Inferior parietal cortex (tissue), 1 donor: Measurements from ENCODE around the gene RESP18.

ENCODE experiments used
- DNase-seq: peaks from one replicate; pipeline ENCODE4 v3.0.0-alpha.2; 2016; ENCODE audit errors: extremely low spot score

The RESP18 gene

DNA sequence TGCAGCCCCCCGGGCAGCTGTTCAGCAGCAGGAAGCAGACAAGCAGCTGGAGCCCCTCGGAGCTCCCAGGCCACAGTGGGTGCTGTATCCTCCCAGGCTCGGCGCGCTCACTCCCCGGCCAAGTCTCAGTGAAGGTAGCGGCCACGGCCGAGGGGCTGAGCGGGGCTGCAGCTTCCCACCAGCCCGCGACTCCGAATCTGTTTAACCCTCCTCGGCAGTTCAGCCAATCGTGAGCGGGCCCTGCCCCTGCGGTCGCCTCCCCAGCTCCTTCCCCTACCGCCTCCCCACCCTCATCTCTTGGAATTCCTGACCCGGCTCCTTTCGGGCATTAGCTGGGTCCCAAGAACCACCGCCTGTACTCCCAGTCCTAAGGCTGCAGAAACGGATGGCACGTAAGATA, at the start of gene RESP18:
Gene RESP18, minus strand, starts transcription at position 203 of the 400 bp plus-strand sequence.
- DNase-seq: no peak

DNA sequence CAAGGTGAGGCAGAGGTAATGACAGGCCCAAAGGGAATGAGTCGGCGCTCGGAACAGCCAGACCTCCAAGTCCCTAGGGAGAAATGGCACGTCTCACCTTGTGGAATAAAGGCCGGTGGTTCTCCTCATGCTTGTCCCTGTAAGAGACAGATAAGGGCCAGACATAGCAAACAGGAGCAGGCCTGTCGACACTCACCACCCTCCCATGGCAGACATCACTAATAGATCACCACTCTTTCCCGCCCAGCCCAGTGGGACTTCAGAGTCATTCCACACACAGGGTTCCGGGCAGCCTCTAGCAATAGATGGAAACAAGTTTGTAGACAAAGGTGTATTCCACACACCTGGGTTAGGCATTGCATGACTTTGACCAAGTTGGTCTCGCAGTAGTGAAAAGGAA, 48.9 kb upstream of the RESP18 start:
- DNase-seq: no peak

DNA sequence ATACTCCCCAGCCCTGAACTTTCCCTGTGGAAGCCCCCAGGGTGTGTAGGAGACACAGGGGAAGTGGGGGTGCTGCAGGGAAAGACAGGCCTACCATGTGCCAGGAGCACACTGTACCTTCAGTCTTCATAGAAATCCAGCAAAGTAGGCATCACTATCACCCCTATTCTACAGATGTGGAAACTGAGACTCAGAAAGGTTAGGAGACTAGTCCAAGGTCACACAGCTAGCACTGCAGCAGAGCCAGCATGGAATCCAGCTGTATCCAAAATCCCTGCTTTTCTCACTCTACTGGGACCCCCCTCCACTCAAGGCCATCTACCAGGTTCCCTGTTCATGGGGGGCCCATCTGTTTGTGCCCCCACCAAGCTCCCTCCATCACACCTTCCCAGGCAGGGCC, 48.4 kb upstream of the RESP18 start:
- DNase-seq: no peak

DNA sequence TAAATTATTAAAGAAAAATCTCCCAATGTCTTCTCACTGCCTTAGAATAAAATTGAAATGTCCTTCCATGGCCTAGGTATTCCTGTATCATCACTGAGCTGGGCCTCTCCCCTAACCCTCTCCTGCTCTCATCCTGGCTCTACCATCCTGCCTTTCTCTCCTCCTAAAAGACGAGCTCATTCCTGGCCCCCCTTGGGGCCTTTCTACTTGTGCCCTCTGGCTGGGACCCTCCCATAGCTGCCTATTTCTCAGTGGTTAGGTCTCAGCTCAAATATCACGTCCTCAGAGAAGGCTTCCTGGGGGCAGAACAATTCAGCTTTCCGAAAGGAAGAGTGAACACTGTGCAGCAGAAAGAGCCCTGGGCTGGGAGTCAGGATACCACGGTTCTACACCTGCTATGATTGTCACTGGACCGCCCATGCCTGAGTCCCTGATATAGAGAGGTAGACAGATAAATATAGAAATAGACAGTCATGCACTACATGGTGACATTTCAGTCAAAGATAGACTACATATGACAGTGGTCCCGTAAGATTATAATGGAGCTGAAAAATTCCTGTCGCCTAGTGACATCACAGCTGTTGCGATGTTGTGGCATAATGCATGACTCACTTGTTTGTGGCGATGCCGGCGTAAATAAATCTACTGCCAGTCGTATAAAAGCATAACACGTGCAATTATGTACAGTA, 45.8 kb upstream of the RESP18 start:
- no peak for DNase-seq

DNA sequence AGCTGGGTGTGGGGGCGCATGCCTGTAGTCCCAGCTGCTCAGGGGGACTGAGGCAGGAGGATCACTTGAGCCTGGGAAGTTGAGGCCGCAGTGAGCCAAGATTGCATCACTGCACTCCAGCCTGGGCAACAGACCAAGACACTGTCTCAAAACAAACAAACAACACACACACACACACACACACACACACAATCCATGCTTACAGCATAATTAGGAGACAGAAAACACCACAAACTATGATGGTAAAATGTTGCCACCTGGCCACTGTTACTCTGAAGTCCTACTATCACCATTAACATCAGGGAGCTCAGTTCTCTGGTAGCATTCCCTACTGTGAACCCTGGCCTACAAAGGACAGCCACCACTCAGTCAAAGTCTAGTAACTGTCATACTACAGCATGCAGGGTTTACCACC, 36.9 kb upstream of the RESP18 start:
- no peak for DNase-seq

DNA sequence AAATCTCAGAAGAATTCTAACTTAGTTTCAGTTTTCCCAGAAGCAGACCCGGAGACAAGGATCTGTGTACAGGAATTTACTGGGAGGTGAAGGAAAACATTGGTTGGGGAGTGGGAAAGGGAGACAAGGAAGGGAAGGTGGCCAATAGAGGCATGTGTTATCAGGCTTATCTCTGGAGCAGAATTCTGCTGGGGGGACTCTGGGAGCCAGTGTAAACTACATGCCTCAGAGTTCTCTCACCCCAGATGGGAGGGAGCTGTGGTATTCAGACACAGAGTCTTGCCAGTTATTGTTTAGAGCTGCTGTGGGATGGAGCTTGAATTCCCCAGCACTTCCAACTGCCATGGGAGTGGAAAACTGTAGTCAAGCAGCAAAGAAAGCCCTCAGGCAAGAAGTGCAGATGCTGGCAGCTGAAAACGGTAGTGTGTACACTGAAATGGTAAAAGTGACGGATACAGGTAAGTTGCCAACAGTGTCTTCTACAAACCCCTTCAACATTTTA, 36.2 kb upstream of the RESP18 start:
- DNase-seq: no peak

DNA sequence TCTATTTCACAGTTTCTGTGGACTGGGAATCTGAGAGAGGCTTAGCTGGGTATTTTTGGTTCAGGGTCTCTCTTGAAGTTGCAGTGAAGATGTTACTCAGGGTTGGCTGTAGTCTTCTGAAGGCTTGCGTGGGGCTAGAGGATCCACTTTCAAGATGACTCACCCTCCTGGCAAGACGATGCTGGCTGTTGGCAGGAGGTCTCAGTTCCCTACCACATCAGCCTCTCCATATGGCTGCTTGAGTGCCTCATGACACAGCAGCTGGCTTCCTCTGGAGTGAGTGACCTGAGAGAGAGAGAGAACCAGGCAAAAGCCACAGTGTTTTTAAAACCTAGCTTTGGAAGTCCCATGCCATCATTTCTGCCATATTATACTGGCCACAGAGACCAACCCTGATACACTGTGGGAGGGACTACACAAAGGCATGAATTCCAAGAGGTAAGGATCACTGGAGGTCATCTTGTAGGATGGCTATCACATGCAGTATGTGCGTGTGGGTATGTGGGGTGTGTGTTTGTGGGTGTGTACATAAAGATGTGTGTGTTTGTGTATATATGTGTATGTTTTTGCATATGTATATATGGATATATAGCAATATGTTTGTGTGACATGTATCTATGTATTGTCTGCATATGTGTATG, 30.1 kb upstream of the RESP18 start:
- DNase-seq: peak; percentile 50

DNA sequence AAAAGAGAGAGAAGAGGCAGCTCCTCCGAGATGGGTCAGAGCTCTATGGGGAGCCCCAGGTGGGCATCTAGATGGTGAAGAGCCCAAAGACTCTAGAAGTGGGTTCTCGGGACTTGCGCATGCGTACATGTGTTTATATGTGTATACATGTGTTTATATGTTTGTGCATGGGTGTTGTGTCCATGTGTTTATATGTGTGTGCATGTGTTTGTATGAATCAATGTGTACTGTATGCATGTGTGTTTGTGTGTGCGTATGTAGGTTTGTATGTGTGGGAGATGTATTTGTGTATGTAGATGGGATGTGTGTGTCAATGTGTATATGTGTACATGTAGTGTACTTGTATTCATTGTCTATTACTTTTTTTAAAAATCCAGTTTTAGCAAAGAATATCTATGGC, 29.5 kb upstream of the RESP18 start:
- DNase-seq: no peak

DNA sequence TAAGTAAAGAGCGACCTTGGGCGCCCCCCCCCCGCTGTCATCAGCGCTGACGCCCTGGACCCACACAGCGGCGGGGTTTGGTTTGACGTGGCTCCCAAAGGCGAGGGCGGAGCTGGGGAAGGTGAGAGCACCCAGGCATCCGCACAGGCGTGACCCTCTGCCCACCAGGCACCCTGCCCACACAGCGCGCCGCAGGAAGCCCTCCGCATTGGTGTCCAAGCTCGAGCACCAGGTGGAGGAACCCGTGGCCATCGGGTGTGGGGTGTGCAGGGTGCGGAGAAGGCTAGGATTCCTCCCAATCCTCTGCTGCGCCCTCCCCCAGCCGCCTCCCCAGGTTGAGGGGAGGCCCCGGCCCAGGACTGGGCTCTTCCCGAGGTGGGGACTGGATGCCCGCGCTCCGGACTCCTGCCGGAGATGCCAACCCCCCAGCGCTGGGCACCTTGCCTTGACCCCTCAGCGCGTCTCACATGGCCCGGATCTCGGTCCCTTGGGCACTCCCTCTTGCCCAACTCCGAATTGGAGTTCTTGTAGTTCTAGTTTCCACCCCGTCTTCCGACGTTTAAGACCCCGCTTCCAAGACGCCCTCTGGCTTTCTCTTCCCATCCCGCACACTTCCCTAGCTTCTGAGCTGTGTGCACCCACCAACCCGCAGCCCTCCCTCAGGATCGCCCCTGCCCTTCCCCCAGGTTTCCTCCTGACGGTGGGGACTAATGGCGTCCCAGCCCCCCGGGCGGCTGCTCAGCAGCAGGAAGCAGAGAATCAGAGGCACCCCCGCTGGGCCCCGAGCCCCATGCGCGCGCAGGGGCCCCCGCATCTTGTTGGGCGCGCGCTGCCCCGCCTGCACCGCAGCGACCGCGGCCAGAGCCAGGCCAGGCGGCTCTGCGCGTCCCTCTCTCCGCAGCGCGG, 25.9 kb upstream of the RESP18 start:
- DNase-seq: no peak

DNA sequence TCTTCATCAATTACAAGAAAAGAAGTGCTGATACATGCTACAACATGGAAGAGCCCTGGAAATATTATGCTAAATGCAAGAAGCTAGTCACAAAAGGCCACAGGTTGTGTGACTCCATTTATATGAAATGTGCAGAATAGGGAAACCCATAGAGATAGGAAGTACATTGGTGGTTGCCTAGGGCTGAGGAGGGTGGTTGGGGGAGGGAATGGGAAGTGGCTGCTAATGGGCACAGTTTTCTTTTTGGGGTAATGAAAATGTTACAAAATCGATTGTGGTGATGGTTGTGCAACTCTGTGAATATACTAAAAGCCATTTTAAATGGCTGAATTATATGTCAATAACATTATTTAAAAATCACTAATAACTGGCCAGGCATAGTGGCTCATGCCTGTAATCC, 24.3 kb upstream of the RESP18 start:
- DNase-seq: no peak

DNA sequence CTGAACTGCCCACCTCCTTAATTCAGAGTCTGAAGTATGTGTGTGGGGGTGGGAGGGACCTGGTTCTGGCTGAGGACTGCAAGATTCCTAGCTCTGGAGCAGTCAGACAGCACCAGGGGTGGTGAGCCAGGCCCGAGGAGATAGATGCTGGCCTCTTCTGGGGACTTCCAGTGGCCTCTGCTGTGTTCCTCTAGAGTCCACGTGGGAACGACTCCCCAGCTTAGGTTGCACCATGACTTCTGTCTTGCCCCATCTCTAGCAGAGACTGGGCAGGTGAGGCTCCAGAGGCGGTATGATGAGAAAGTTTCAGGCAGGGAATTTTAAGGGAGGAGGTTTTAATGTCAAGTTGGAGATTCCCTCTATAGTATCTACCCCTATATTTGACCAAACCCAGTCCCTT, 22.0 kb upstream of the RESP18 start:
- DNase-seq: no peak

DNA sequence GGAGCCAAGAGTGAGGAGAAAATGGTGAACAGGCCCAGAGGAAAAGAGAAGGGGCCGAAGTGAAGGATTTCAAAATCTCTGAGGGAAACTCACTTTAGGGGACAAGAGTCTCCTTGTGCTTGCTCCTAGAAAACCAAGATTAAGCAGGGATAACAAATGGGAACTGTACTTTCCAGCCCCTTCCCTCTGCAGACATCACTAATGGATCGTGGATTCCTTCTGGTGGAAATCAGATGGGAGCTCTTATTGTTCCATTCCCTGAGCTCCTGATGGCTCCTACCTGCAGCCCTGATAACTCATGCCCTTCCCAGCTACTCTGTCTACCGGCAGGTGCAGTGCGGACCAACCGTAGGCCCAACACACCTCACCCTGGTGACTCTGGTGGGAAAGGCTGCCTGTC, 20.6 kb upstream of the RESP18 start:
- DNase-seq: no peak

DNA sequence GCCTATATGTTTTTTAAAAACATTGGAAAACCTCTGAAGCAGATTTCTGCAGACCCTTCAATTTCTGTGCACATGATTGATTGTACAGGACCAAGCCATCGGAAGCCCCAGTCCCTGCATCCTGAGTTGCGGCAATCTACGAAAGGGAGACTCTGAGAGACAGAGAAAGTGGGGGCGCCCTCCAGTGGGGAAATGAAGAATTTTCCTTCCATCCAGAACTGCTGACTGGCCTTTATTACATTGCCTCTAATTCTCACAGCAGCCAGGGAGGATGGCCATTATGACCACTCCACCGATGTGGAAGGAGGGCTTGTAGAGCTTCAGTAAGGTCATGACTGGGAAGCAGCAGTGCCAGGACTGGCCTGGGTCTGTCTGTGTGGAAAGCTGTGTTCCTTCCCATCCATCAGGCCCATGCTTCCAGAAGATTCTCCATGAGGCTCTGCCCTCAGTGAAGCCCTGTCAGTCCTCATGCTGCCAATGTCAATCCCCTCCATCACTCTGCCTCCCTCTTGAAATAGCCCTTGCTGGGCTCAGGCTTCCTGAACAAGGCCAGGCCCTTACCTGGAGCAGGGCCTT, 20.0 kb upstream of the RESP18 start:
- DNase-seq: peak; percentile 82

DNA sequence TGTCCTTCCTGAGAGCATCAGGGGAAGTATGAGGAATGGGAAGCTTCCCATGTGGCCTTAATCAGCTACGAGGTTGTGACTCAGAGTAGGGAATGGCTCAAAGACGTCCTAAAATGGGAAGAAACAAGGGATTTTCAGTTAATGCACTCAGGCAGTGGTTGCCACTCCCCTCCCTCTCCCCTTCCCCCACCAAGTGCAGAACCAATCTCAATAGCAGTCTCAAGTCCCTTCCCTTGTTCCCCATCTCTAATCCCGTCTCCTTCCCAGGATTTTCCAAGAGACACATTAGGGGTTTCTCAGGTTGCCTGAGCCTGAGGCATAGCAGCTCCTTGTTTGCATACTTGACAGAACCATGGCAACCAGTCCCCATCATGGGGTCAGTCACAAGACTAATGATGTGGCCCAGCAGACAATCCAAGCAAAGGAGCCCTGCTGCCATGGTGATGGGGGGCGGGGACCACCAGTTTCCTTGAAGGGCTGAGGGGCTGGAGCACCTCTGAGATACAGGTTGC, 18.2 kb upstream of the RESP18 start:
- no peak for DNase-seq

DNA sequence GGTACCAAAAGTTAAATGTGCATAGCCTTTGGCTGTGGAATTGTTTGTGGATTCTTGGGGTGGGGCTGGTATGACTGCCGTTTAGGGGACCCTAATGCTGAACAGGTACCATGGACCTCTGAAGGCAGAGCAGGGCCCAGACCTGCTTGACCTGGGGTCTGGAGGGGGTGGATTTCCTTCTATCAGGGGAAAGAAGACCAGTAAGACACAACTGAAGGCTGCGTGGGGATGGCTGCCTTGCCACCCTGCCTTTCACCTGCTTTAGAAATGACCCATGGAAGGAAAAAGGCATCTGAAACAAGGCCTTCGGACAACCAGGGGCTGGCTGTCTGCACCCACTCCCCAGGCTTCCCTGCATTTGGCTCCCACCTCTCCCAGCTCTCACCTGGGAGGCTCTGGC, 17.7 kb upstream of the RESP18 start:
- DNase-seq: no peak

DNA sequence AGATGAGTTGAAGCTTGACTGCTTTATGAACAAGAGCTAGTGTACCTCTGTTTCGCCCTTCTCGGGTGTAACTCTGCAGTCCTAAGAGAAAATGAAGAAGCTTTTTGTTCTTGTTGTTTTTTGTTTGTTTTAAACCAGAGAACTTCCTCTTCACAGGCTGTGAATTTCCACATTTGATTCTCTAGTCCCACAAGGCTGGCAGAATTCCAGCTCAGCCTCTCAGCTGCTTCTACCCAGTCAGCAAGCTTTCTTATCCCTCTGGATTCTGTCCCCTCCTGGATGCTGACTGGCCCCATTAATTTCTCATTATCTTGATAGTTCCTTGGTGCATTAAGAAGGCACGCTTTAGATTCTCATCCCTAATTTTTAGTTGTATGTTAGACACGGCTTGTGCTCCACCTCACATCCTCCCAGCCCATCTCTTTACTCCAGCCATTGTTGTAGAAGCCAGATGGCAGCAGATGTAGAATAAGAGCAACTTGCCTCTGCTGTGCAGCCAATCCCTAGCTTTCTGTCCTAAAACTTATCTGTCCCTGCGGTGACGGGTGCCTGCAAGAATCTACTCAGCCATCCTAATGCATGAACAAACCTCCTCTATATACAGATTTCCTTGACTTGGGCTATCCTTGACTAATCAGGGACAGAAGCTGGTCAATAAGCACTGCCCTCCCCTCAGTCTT, 12.3 kb upstream of the RESP18 start:
- DNase-seq: peak; percentile 60

DNA sequence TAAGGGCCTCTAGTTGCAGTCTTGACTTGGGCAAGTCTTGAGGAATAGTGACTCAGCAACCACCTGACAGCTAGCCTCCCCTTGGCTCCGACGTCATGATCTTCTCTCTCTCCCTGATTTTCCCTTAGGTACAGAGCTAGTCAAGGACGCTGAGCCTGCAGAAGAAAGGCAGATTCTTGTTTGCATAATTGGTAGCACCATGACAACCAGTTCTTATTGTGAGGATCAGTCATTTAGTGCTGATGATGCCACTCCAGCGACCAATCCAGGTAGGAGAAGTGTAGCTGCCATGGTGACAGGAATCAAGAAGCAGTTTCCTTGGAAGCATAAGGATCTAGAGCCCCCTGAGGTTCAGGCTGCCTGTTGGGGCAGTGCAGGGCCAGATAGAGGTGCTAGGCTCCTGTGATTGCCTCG, 2.8 kb upstream of the RESP18 start:
- no peak for DNase-seq

DNA sequence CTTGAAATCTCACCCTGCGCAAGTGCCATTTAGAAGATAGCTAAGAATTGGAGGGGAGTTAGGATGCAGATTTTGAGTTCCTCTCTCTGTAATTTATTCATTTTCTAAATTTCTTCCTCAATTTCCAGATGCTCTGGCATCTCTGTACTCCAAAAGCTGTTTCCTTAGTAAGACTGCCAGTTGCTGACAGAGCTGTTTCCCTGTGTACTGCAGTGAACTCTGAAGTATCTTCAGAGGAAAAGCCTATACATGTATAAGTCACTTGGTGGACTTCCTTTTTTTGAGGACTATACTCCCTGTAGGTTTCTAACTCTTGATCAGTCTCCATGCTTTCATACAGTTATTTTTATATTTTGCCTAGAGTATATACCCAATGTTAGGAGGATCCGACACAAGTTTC, 1.5 kb upstream of the RESP18 start:
- DNase-seq: no peak

DNA sequence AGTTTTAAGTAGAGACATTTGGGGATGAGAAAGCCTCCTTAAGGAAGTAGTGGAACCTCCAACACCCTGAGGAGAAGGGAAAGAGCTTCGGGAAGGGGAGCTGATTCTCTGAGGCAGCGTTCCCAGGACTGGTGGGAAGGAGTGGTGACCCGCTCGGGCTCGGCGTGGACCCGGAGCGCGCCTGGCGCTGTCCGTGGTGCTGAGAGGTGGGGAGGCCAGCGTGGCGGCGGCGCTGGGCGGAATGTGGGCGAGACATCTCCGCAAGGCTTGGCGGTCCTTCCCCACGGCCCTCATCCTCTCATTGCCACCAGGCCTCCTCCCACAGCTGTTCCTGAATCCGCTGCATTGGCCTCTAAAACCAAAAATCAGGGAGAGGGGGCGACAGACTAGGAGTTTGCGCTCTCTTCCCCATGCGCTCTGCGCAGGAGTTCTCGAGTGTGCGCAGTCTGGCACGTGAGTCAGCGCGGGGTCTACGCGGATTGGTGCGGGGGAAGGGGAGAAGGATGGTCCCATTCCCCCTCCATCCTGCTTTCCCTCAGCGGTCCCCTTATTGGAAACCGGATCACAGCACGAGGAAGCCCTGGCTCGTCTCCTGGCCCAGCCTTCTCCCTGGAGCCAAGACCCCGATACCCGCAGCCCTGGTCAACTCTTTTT, 857 bp downstream of the RESP18 start:
- peak; percentile 5 for DNase-seq

DNA sequence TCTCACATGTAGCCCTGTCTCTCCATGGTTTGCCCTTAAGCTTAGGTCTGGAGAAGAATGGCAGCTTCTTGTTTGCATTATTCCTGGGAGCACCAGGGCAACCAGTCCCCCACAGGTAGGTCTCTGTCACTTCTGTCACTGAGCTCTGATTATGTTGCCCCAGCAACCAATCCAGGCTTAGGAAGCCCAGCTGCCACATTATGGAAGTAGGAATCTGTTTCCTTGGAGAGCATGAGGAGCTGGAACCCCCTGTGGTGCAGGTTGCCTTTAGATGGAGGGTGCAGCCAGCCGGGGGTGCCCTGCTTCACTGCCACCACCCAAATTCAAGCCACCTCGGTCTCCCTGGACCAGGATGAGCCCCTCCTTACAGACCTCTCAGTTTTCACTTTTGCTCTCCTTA, 4.8 kb downstream of the RESP18 start:
- no peak for DNase-seq
